H54 (cell line): ENCODE measurements around the gene KIAA0319L.

Experiments
- DNase-seq: peaks from one replicate; pipeline ENCODE4 v3.0.0; 2011; ENCODE audit warnings: low spot score, mixed read lengths; ENCODE audit not compliant: insufficient read length
- FAIRE-seq: peaks from 3 replicates; lab custom pipeline; 2011; peaks lifted over from hg19 to GRCh38; lab: Jason Lieb, UNC
- POLR2A ChIP-seq: IDR thresholded peaks from 2 replicates; pipeline ENCODE4 v1.6.1; 2011; ENCODE audit warnings: low read depth, mild to moderate bottlenecking, low read length

The KIAA0319L gene

GRCh38 chr1:35555212-35555584 is 2.0 kb downstream of the KIAA0319L start:
- DNase-seq (no peak), FAIRE-seq (no peak)
- TF ChIP-seq POLR2A = no peak

- FAIRE-seq = no peak
- no peak for TF ChIP-seq POLR2A
- no peak for DNase-seq
Measured at GRCh38 chr1:35554266-35555211, 2.7 kb downstream of the KIAA0319L start.

- DNase-seq (no peak), FAIRE-seq (no peak)
- no peak for TF ChIP-seq POLR2A
Measured at GRCh38 chr1:35553851-35554250, 3.4 kb downstream of the KIAA0319L start.

- no peak for FAIRE-seq
Measured at GRCh38 chr1:35546614-35547013, 10.6 kb downstream of the KIAA0319L start.

GRCh38 chr1:35544976-35545375 is 12.2 kb downstream of the KIAA0319L start:
- FAIRE-seq (peak; percentile 11), DNase-seq (no peak)
- TF ChIP-seq POLR2A = no peak

More at GRCh38 chr1:35546614-35547013, 10.6 kb downstream of the KIAA0319L start:
- TF ChIP-seq POLR2A = no peak
- no peak for DNase-seq

GRCh38 chr1:35539824-35540261 is 17.4 kb downstream of the KIAA0319L start:
- TF ChIP-seq POLR2A = no peak
- FAIRE-seq = no peak
- DNase-seq = no peak

- FAIRE-seq = peak; percentile 83
Measured at GRCh38 chr1:35539073-35539823, 18.0 kb downstream of the KIAA0319L start.

GRCh38 chr1:35537806-35538205 is 19.4 kb downstream of the KIAA0319L start:
- DNase-seq (no peak), FAIRE-seq (no peak)
- no peak for TF ChIP-seq POLR2A

More at GRCh38 chr1:35539073-35539823, 18.0 kb downstream of the KIAA0319L start:
- no peak for TF ChIP-seq POLR2A
- DNase-seq = no peak

- no peak for FAIRE-seq
- no peak for TF ChIP-seq POLR2A
- DNase-seq = no peak
Measured at GRCh38 chr1:35536556-35537162, 20.5 kb downstream of the KIAA0319L start.

- TF ChIP-seq POLR2A = no peak
- no peak for FAIRE-seq
- DNase-seq = no peak
Measured at GRCh38 chr1:35535243-35535642, 22.0 kb downstream of the KIAA0319L start.

- no peak for TF ChIP-seq POLR2A
- FAIRE-seq (no peak), DNase-seq (no peak)
Measured at GRCh38 chr1:35533586-35533985, 23.6 kb downstream of the KIAA0319L start.

GRCh38 chr1:35532497-35533223 is 24.5 kb downstream of the KIAA0319L start:
- FAIRE-seq = no peak
- DNase-seq = no peak
- TF ChIP-seq POLR2A = no peak

GRCh38 chr1:35531368-35531767 is 25.8 kb downstream of the KIAA0319L start:
- no peak for FAIRE-seq
- DNase-seq = no peak
- TF ChIP-seq POLR2A = no peak
